Suprapubic skin (tissue), 4 donors: ENCODE data around the gene ARMH3.

Experiments
- POLR2A ChIP-seq, 2 donors: fragments of 450-650 bp; IDR thresholded peaks; one replicate each; pipeline ENCODE4 v1.6.1; 2017; ENCODE audit warnings: antibody characterized with exemption in 2 of 2, mild to moderate bottlenecking in 2 of 2, moderate library complexity in 2 of 2
- POLR2AphosphoS5 ChIP-seq, 3 donors: sonication (generic); formaldehyde crosslinking; IDR thresholded peaks; one replicate each; pipeline ENCODE4 v1.6.1; 2017; ENCODE audit warnings: antibody characterized with exemption in 3 of 3
- TF ChIP-seq, protein P1 (sequence below), 2 donors: fragments of 200-600 bp in 1 of 2; fragments of 450-650 bp in 1 of 2; sonication (generic) in 1 of 2; IDR thresholded peaks; one replicate each; pipeline ENCODE4 v1.5.1; 2016 to 2019; ENCODE audit warnings: antibody characterized with exemption in 2 of 2, mild to moderate bottlenecking in 1 of 2, moderate library complexity in 1 of 2

DNA sequence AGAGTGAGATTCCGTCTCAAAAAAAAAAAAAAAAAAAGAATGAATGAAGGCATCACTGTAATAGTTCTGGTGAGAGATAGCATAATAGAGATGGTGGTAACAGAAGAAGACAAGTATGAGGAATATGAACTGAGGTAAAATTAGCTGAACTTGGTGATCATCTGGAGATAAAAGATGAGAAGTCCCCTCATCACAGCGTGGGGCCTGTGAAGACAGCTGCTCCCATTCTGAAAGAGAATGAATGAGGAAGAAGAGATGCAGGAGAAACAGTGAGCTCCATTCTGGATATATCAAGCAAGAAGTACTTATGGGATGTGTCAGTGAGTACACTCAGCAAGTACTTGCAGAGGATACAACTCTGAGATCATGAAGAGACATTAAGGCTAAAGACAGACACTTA is 28.7 kb downstream of the ARMH3 start:
- TF ChIP-seq POLR2A (IDR thresholded peaks at IDR 0.05) (no peak), POLR2AphosphoS5 (IDR thresholded peaks at IDR 0.05) (no peak)
- TF ChIP-seq, protein P1, sequence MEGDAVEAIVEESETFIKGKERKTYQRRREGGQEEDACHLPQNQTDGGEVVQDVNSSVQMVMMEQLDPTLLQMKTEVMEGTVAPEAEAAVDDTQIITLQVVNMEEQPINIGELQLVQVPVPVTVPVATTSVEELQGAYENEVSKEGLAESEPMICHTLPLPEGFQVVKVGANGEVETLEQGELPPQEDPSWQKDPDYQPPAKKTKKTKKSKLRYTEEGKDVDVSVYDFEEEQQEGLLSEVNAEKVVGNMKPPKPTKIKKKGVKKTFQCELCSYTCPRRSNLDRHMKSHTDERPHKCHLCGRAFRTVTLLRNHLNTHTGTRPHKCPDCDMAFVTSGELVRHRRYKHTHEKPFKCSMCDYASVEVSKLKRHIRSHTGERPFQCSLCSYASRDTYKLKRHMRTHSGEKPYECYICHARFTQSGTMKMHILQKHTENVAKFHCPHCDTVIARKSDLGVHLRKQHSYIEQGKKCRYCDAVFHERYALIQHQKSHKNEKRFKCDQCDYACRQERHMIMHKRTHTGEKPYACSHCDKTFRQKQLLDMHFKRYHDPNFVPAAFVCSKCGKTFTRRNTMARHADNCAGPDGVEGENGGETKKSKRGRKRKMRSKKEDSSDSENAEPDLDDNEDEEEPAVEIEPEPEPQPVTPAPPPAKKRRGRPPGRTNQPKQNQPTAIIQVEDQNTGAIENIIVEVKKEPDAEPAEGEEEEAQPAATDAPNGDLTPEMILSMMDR (IDR thresholded peaks at IDR 0.05): no peak
